HepG2 (cell line): ENCODE data around the gene HS3ST5. TPM values are rescaled to one million over a fixed set of nuclear protein-coding genes. Genes with fewer than 3 reads are reported as not detected.

Experiments
- BRCA1 ChIP-seq: sonication (generic); formaldehyde crosslinking; IDR thresholded peaks from 2 replicates; pipeline ENCODE4 v1.4.0; 2020; ENCODE audit warnings: missing genetic modification reagents
- DRAP1 ChIP-seq: IDR thresholded peaks from 2 replicates; pipeline ENCODE4 v1.6.1; 2016; ENCODE audit warnings: missing genetic modification reagents, missing compliant biosample characterization
- HIC2 ChIP-seq: sonication (generic); formaldehyde crosslinking; IDR thresholded peaks from 2 replicates; pipeline ENCODE4 v1.9.0; 2022; ENCODE audit warnings: low read depth, missing genetic modification reagents
- HINFP ChIP-seq: sonication (generic); formaldehyde crosslinking; IDR thresholded peaks from 2 replicates; pipeline ENCODE4 v1.4.0; 2020; ENCODE audit warnings: low read depth, mild to moderate bottlenecking, missing genetic modification reagents
- KDM2A ChIP-seq: sonication (generic); formaldehyde crosslinking; IDR thresholded peaks from 2 replicates; pipeline ENCODE4 v1.4.0; 2020; ENCODE audit warnings: low read depth, missing genetic modification reagents, borderline replicate concordance
- NR3C1 ChIP-seq: sonication (generic); formaldehyde crosslinking; IDR thresholded peaks from 2 replicates; pipeline ENCODE4 v1.4.0; 2020; ENCODE audit warnings: missing genetic modification reagents
- PBX2 ChIP-seq: IDR thresholded peaks from 2 replicates; pipeline ENCODE4 v1.6.1; 2016; ENCODE audit warnings: control low read depth
- POLR2A ChIP-seq, 2 experiments: IDR thresholded peaks; 2 replicates each; pipeline ENCODE4 v1.6.1; 2011; ENCODE audit warnings: low read depth in 2 of 2, low read length in 2 of 2, mild to moderate bottlenecking in 1 of 2, moderate library complexity in 1 of 2; ENCODE audit not compliant: insufficient read depth in 1 of 2
- POLR2AphosphoS2 ChIP-seq: IDR thresholded peaks from 2 replicates; pipeline ENCODE4 v1.6.1; 2011; ENCODE audit warnings: low read depth, low read length, improper control_type of control experiment
- SRSF1 ChIP-seq: fragments of 200-400 bp; formaldehyde crosslinking; optimal IDR thresholded peaks from 2 replicates; pipeline ENCODE3; 2017; ENCODE audit warnings: mild to moderate bottlenecking, low read depth, low read length, moderate library complexity
- TEF ChIP-seq: sonication (generic); formaldehyde crosslinking; IDR thresholded peaks from 2 replicates; pipeline ENCODE4 v1.5.0; 2020; ENCODE audit warnings: missing genetic modification reagents
- TGIF2 ChIP-seq: IDR thresholded peaks from 2 replicates; pipeline ENCODE4 v1.6.1; 2016; ENCODE audit warnings: control low read depth, missing compliant biosample characterization
- TOPORS ChIP-seq: sonication (generic); formaldehyde crosslinking; IDR thresholded peaks from 2 replicates; pipeline ENCODE4 v1.8.0; 2023; ENCODE audit warnings: mild to moderate bottlenecking, missing genetic modification reagents
- ZNF232 ChIP-seq: sonication (generic); formaldehyde crosslinking; IDR thresholded peaks from 2 replicates; pipeline ENCODE4 v1.4.0; 2020; ENCODE audit warnings: missing genetic modification reagents, borderline replicate concordance
- ZNF407 ChIP-seq: sonication (generic); formaldehyde crosslinking; IDR thresholded peaks from one replicate; pipeline ENCODE4 v1.5.1; 2020; ENCODE audit warnings: mild to moderate bottlenecking, missing genetic modification reagents; ENCODE audit errors: not compliant biosample characterization
- polyA plus RNA-seq, 8 experiments: library from polyadenylated mRNA; depleted of rRNA in 3 of 8; stranded (reverse) in 7 of 8; unstranded in 1 of 8; fragments of >200 nt; fragmentation: Illumina TruSeq in 4 of 8; extraction: Trizol in 4 of 8; gene quantifications; 2 replicates each; pipeline versions ENCODE4 v1.2.1 to v1.2.3, GENCODE V29; 2011 to 2016; ENCODE audit warnings: low read depth in 4 of 8, missing spikeins in 1 of 8, mixed read lengths in 1 of 8; ENCODE audit not compliant: insufficient read depth in 1 of 8
- total RNA-seq, 5 experiments: library from RNA; depleted of rRNA; stranded (reverse); fragments of >200 nt; fragmentation: Illumina TruSeq; extraction: Trizol; gene quantifications; 2 replicates each; pipeline ENCODE4 v1.2.3, GENCODE V29; 2016; ENCODE audit warnings: low read depth in 1 of 5

Gene HS3ST5
- total and polyA plus RNA-seq, 2 of the 13 experiments (the other 11 are each of a cell fraction or from before 2014, with no cell fraction given), result 1.1 to 1.6 TPM

GRCh38 chr6:114301596-114302219, 41.1 kb downstream of the HS3ST5 start (continued):
- TF ChIP-seq HIC2 (CRISPR knock-in tag), result no peak
- no peak for TF ChIP-seq BRCA1
- no peak for TF ChIP-seq POLR2A (IDR thresholded peaks at IDR 0.05; ENCODE audit: insufficient read depth in 1 of 2, low read depth in 2 of 2, low read length in 2 of 2)
- TF ChIP-seq HINFP (CRISPR knock-in tag), result no peak
- no peak for TF ChIP-seq ZNF232 (CRISPR knock-in tag)
- TF ChIP-seq DRAP1 (CRISPR knock-in tag), result no peak
- no peak for TF ChIP-seq POLR2AphosphoS2
- TF ChIP-seq KDM2A (CRISPR knock-in tag), result no peak
- no peak for TF ChIP-seq TEF
- TF ChIP-seq SRSF1, result no peak
- TF ChIP-seq NR3C1, result no peak
- TF ChIP-seq TGIF2 (CRISPR knock-in tag), result 0 out of 2 replicates have a peak, but pooled peaks have one; percentile 22
- TF ChIP-seq PBX2 (CRISPR knock-in tag), result 0 out of 2 replicates have a peak, but pooled peaks have one; percentile 31
- no peak for TF ChIP-seq TOPORS (CRISPR knock-in tag)
- TF ChIP-seq ZNF407 (CRISPR knock-in tag), result no peak
